Neural cell (in vitro differentiated cells): ENCODE results near the gene GFER. TPM values are rescaled to one million over a fixed set of nuclear protein-coding genes. Genes with fewer than 3 reads are reported as not detected.

ENCODE experiments used
- H2AFZ ChIP-seq: fragments of 200-600, 300-800 bp; sonication (generic), shearing (Covaris generic); 2 replicates; pipeline ENCODE4 v1.6.0; 2014; ENCODE audit warnings: low read depth, mild to moderate bottlenecking, antibody characterized with exemption, low read length, moderate library complexity
- H3F3A ChIP-seq: fragments of 200-600 bp; shearing (Covaris generic); 2 replicates; pipeline ENCODE4 v1.6.1; 2016; ENCODE audit warnings: mild to moderate bottlenecking, moderate library complexity, mixed read lengths, antibody characterized with exemption, low read length; ENCODE audit not compliant: insufficient read depth, poor library complexity, severe bottlenecking
- H3K27ac ChIP-seq: fragments of 200-600, 300-800 bp; sonication (generic), shearing (Covaris generic); 2 replicates; pipeline ENCODE4 v1.5.1; 2014; ENCODE audit warnings: mild to moderate bottlenecking, low read length, moderate library complexity
- H3K27me3 ChIP-seq: fragments of 300-800, 200-600 bp; sonication (generic), shearing (Covaris generic); 2 replicates; pipeline ENCODE4 v1.6.0; 2014; ENCODE audit warnings: mild to moderate bottlenecking, low read depth, low read length, moderate library complexity; ENCODE audit not compliant: insufficient read depth
- H3K36me3 ChIP-seq: fragments of 300-800, 200-600 bp; sonication (generic), shearing (Covaris generic); 2 replicates; pipeline ENCODE4 v1.5.1; 2014; ENCODE audit warnings: mild to moderate bottlenecking, antibody characterized with exemption, low read length, moderate library complexity; ENCODE audit not compliant: insufficient read depth
- H3K4me2 ChIP-seq: fragments of 300-800, 200-600 bp; sonication (generic), shearing (Covaris generic); 2 replicates; pipeline ENCODE4 v1.6.0; 2014; ENCODE audit warnings: mild to moderate bottlenecking, low read length
- H3K4me3 ChIP-seq: fragments of 300-800, 200-600 bp; sonication (generic), shearing (Covaris generic); 2 replicates; pipeline ENCODE4 v1.5.1; 2014; ENCODE audit warnings: mild to moderate bottlenecking, low read length, moderate library complexity
- H3K79me2 ChIP-seq: fragments of 200-600 bp; shearing (Covaris generic); replicated peaks from 2 replicates; pipeline ENCODE4 v1.6.0; 2014; ENCODE audit warnings: mild to moderate bottlenecking, low read length, moderate library complexity; ENCODE audit not compliant: insufficient read depth
- H3K9ac ChIP-seq: fragments of 300-800, 200-600 bp; sonication (generic), shearing (Covaris generic); 2 replicates; pipeline ENCODE4 v1.6.1; 2016; ENCODE audit warnings: mild to moderate bottlenecking, low read length, mixed read lengths
- H3K9me2 ChIP-seq: fragments of 200-600 bp; shearing (Covaris generic); 2 replicates; pipeline ENCODE4 v1.6.1; 2016; ENCODE audit warnings: mild to moderate bottlenecking, low read length, mixed read lengths; ENCODE audit not compliant: insufficient read depth
- H3K9me3 ChIP-seq: fragments of 200-600, 300-800 bp; sonication (generic), shearing (Covaris generic); 2 replicates; pipeline ENCODE4 v1.6.1; 2016; ENCODE audit warnings: mild to moderate bottlenecking, mixed run types, low read length, moderate library complexity, mixed read lengths
- H4K20me1 ChIP-seq: fragments of 200-600 bp; shearing (Covaris generic); 2 replicates; pipeline ENCODE4 v1.6.1; 2016; ENCODE audit warnings: mild to moderate bottlenecking, mixed run types; ENCODE audit not compliant: insufficient read depth
- CTCF ChIP-seq: fragments of 450-650 bp; IDR thresholded peaks from 2 replicates; pipeline ENCODE4 v1.5.1; 2014; ENCODE audit warnings: antibody characterized with exemption, mild to moderate bottlenecking, moderate library complexity; ENCODE audit not compliant: poor library complexity, severe bottlenecking
- EP300 ChIP-seq: fragments of 450-650 bp; conservative IDR thresholded peaks from 2 replicates; pipeline ENCODE4 v1.6.1; 2014; ENCODE audit warnings: antibody characterized with exemption, mild to moderate bottlenecking, moderate library complexity; ENCODE audit not compliant: poor library complexity, severe bottlenecking
- EZH2 ChIP-seq: fragments of 200-600, 300-800 bp; shearing (Covaris generic), sonication (generic); IDR thresholded peaks from 2 replicates; pipeline ENCODE4 v1.6.1; 2014; ENCODE audit warnings: antibody characterized with exemption, low read length, borderline replicate concordance, mild to moderate bottlenecking; ENCODE audit not compliant: insufficient read depth, poor library complexity, severe bottlenecking
- MXI1 ChIP-seq: fragments of 450-650 bp; conservative IDR thresholded peaks from 2 replicates; pipeline ENCODE4 v1.6.1; 2014; ENCODE audit warnings: antibody characterized with exemption, mild to moderate bottlenecking; ENCODE audit not compliant: poor library complexity, severe bottlenecking
- POLR2AphosphoS5 ChIP-seq: IDR thresholded peaks from 2 replicates; pipeline ENCODE4 v1.6.1; 2012
- RAD21 ChIP-seq: fragments of 450-650 bp; conservative IDR thresholded peaks from 2 replicates; pipeline ENCODE4 v1.6.1; 2014; ENCODE audit warnings: antibody characterized with exemption, mild to moderate bottlenecking, moderate library complexity
- REST ChIP-seq: IDR thresholded peaks from 2 replicates; pipeline ENCODE4 v1.6.1; 2012; ENCODE audit warnings: borderline replicate concordance
- SMC3 ChIP-seq: fragments of 450-650 bp; conservative IDR thresholded peaks from 2 replicates; pipeline ENCODE4 v1.6.1; 2014; ENCODE audit warnings: antibody characterized with exemption, mild to moderate bottlenecking, moderate library complexity; ENCODE audit not compliant: poor library complexity
- TAF1 ChIP-seq: IDR thresholded peaks from 2 replicates; pipeline ENCODE4 v1.6.1; 2012; ENCODE audit warnings: low read depth
- polyA plus RNA-seq: library from polyadenylated mRNA; depleted of rRNA; stranded (reverse); fragments of >200 nt; gene quantifications from 2 replicates; pipeline ENCODE4 v1.2.3, GENCODE V29; 2014

Gene GFER
- polyA plus RNA-seq, 1 donor from 2014 or later: 37.8 TPM

DNA sequence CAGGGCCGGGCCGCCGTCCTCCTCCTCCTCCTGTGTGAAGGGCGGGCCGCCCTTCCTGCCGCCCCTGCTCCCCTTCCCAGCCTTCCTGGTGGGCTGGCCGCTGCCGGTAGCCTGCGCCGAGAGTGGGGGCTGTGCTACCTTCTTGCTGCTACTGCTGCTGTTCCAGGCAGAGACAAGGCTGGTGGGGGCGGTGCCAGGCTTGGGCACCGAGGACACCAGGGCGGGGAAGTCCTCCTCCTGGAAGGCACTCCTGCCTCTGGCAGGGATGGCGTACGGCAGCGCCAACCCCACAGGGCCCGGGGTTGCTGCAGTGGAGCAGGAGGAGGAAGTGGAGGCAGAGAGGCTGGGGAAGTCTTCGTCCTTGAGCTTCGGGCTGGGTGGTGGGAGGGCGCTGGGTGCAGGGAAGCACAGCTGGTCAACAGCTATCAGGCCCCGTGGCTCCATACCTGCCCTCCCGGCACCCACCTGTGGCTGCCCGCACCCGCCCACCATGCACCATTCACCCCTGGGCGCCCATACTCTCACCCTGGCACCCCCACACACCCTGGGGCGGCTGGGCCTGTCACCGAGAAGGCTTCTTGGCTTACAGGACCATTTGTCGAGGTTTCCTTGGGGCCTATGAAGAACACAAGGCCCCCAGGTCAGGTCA, 16.0 kb downstream of the GFER start:
- Histone ChIP-seq H3K4me3 (no peak overlapping the region), H3K4me2 (no peak overlapping the region), H3K27ac (no peak overlapping the region), H3K9ac (no peak overlapping the region), H3K9me3 (no peaks in the 10 kb centered on the region), H3K27me3 (no peaks in the 10 kb centered on the region), H3K9me2 (no peaks in the 10 kb centered on the region), H3K36me3 (no peaks in the 10 kb centered on the region), H3K79me2 (no peaks in the 10 kb centered on the region), H2AFZ (no peak overlapping the region), H3F3A (no peaks in the 10 kb centered on the region), H4K20me1 (no peaks in the 10 kb centered on the region)
- no peak for TF ChIP-seq RAD21
- TF ChIP-seq REST: no peak
- no peak for TF ChIP-seq POLR2AphosphoS5
- TF ChIP-seq EZH2: no peak
- no peak for TF ChIP-seq TAF1
- TF ChIP-seq EP300: no peak
- TF ChIP-seq CTCF: no peak
- TF ChIP-seq MXI1: no peak
- no peak for TF ChIP-seq SMC3

- H3K27me3 ChIP-seq: no peaks in the 10 kb centered on the region
- H3F3A ChIP-seq: no peaks in the 10 kb centered on the region
- H3K9ac ChIP-seq: no peak overlapping the region
- no peak overlapping the region for H3K27ac ChIP-seq
- no peaks in the 10 kb centered on the region for H3K9me2 ChIP-seq
- H4K20me1 ChIP-seq: no peaks in the 10 kb centered on the region
- peaks cover 7% of the 10 kb centered on the region for H3K79me2 ChIP-seq
- H3K4me2 ChIP-seq: no peak overlapping the region
- no peak overlapping the region for H2AFZ ChIP-seq
- no peak for TF ChIP-seq CTCF
- no peaks in the 10 kb centered on the region for H3K9me3 ChIP-seq
- H3K36me3 ChIP-seq: no peaks in the 10 kb centered on the region
- no peak overlapping the region for H3K4me3 ChIP-seq
Observed at GRCh38 chr16:2001035-2001434, 17.0 kb downstream of the GFER start.
